ENCODE data around the gene TCF12.

DNA sequence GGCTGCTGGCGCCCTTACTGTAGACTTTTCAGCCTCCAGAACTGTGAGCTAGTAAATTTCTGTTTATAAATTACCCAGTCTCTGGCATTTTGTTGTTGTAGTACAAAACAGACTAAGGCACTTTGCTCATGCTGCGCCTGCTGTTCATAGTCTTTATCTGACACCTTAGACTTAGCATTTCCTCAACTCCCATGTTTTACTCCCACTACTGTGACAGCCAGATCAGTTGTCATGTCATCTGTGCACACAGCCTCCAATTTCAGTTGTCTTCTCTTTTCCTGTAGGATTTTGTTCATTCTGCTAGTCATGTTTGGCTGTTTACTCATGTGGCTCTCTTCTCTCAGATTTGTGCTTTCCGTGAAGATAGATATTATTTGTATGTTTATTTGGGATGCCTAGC, 62.0 kb downstream of the TCF12 start:
- TF ChIP-seq, protein P1, sequence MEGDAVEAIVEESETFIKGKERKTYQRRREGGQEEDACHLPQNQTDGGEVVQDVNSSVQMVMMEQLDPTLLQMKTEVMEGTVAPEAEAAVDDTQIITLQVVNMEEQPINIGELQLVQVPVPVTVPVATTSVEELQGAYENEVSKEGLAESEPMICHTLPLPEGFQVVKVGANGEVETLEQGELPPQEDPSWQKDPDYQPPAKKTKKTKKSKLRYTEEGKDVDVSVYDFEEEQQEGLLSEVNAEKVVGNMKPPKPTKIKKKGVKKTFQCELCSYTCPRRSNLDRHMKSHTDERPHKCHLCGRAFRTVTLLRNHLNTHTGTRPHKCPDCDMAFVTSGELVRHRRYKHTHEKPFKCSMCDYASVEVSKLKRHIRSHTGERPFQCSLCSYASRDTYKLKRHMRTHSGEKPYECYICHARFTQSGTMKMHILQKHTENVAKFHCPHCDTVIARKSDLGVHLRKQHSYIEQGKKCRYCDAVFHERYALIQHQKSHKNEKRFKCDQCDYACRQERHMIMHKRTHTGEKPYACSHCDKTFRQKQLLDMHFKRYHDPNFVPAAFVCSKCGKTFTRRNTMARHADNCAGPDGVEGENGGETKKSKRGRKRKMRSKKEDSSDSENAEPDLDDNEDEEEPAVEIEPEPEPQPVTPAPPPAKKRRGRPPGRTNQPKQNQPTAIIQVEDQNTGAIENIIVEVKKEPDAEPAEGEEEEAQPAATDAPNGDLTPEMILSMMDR (IDR thresholded peaks at IDR 0.05): no peak
- TF ChIP-seq POLR2A (IDR thresholded peaks at IDR 0.05) (no peak), POLR2AphosphoS5 (IDR thresholded peaks at IDR 0.05; ENCODE audit: insufficient read depth in 1 of 2, low read depth in 1 of 2) (no peak)
